Nephron (organoid): ENCODE data around the gene TMEM63A.

Source experiments
- H3K27ac Mint-ChIP-seq, 3 experiments: 2 replicates each; pipeline ENCODE4 v1.8.0; 2020; ENCODE audit warnings: mixed read lengths in 3 of 3, mild to moderate bottlenecking in 2 of 3, moderate library complexity in 1 of 3
- H3K27me3 Mint-ChIP-seq: 2 replicates; pipeline ENCODE4 v1.8.0; 2021; ENCODE audit warnings: low read depth, mild to moderate bottlenecking, moderate library complexity, mixed read lengths
- H3K36me3 Mint-ChIP-seq: 2 replicates; pipeline ENCODE4 v1.8.0; 2020; ENCODE audit warnings: low read depth, mixed read lengths
- H3K4me1 Mint-ChIP-seq: 2 replicates; pipeline ENCODE4 v1.8.0; 2020; ENCODE audit warnings: mixed read lengths
- H3K4me3 Mint-ChIP-seq, 3 experiments: 2 replicates each; pipeline ENCODE4 v1.8.0; 2020; ENCODE audit warnings: mild to moderate bottlenecking in 3 of 3, mixed read lengths in 3 of 3, moderate library complexity in 2 of 3
- H3K9me3 Mint-ChIP-seq: 2 replicates; pipeline ENCODE4 v1.8.0; 2020; ENCODE audit warnings: mixed read lengths
- CTCF ChIP-seq, 3 experiments: fragments of 200-600 bp; sonication (generic); IDR thresholded peaks; one replicate each; pipeline ENCODE4 v1.5.0; 2021; ENCODE audit warnings: antibody characterized with exemption in 3 of 3; ENCODE audit not compliant: unreplicated experiment in 3 of 3

TMEM63A gene

DNA sequence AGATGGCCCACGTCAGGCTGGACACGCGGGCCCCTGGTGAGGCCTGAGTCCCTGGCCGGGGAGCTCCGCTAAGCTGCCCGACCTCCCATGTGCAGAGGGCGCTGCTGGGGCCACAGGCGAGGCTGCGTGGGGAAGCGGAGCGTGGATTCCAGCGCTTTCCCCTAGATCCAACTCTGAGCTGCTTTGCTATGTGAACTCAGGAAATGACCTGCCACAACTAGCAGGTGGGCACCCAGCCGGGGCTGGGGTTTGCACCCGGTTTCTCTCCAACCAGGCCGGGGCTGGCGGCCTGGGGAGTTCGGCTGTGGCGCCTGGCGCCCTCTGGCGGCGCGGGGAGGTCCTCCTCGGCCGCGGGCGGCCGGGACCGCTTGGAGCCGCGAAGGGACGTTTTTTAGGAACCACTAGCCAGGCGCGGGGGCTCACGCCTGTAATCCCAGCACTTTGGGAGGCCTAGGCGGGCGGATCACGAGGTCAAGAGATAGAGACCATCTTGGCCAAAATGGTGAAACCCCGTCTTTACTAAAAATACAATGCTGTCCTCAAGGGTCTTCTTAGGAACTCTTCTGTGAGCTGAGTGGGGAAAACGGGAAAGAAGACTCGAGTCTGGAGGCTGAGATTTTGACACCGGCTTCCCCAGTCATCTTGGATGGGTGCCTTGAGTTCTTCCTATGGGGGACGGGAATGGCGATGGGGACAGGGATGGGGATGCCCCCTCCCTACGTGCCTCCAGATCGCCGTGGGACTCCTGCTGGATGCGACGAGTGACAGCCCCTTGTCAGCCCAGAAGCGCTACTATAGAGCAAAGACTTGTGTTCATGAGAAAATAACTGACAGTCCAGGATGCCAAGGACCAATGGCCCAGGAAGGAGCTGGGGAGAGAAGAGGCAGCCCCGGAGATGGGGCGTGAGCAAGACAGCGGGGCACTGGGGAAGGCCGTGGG is 29.3 kb upstream of the TMEM63A start:
- Mint-ChIP-seq H3K27me3 (peaks cover 3% of the 10 kb centered on the region), H3K36me3 (peaks cover 18% of the 10 kb centered on the region), H3K9me3 (no peaks in the 10 kb centered on the region), H3K4me3 (no peak overlapping the region), H3K27ac (no peak overlapping the region), H3K4me1 (peaks cover 7% of the 10 kb centered on the region)
- peak; percentile 81 to 96 (median 92) for TF ChIP-seq CTCF (IDR thresholded peaks at IDR 0.05; ENCODE audit: unreplicated experiment in 3 of 3)

DNA sequence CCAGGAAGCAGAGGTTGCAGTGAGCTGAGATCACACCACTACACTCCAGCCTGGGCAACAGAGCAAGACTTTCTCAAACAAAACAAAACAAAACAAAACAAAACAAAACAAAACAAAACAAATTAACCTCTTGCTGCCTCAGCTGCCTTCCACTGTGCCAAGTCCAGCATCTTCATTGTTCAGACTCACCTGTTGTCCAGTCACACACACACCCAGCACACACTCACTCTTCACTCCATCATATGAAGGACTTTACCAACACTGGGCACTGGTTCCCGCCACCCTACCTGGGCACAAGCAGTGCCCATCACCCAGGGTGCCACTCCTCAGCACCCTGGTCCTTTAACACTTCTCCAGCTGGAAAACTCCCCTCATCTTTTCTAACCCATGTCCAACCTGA is 27.3 kb upstream of the TMEM63A start:
- Mint-ChIP-seq H3K27ac (no peak overlapping the region), H3K9me3 (no peaks in the 10 kb centered on the region), H3K4me3 (no peak overlapping the region), H3K36me3 (peaks cover 9% of the 10 kb centered on the region), H3K27me3 (peaks cover 3% of the 10 kb centered on the region), H3K4me1 (no peaks in the 10 kb centered on the region)
- no peak for TF ChIP-seq CTCF (IDR thresholded peaks at IDR 0.05; ENCODE audit: unreplicated experiment in 3 of 3)

GRCh38 chr1:225908773-225909172 is 26.6 kb upstream of the TMEM63A start:
- Mint-ChIP-seq H3K27me3 (peaks cover 3% of the 10 kb centered on the region), H3K36me3 (peaks cover 8% of the 10 kb centered on the region)
- no peak for TF ChIP-seq CTCF (IDR thresholded peaks at IDR 0.05; ENCODE audit: unreplicated experiment in 3 of 3)

DNA sequence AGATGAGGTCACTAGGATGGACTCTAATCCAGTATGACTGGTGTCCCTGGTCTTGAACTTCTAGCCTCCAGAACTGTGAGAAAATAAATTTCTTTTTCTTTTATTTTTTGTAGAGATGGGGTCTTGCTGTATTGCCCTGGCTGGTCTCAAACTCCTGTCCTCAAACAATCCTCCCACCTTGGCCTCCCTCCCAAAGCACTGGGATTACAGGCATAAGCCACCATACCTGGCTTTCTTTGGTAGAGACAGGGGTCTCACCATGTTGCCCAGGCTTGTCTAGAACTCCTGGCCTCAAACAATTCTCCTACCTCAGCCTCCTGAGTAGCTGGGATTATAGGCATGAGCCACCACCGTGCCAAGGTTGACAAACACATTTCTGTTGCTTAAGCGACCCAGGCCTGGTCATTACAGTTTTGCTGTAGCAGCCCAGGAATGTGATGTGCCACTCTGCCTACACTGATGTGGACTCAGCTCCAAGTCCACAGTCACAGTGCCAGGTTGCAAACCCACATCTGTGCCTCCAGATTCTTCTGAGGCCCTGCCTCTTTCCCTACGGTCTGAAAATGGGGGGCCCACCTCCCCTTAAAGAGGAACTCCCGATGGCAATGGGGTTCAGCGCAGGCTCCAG is 25.9 kb upstream of the TMEM63A start:
- Mint-ChIP-seq H3K36me3 (peaks cover 5% of the 10 kb centered on the region), H3K9me3 (no peaks in the 10 kb centered on the region), H3K27ac (no peak overlapping the region), H3K4me3 (no peak overlapping the region), H3K4me1 (no peaks in the 10 kb centered on the region), H3K27me3 (peaks cover 3% of the 10 kb centered on the region)
- TF ChIP-seq CTCF (IDR thresholded peaks at IDR 0.05; ENCODE audit: unreplicated experiment in 3 of 3), result no peak

More at GRCh38 chr1:225908773-225909172, 26.6 kb upstream of the TMEM63A start:
- Mint-ChIP-seq H3K9me3 (no peaks in the 10 kb centered on the region), H3K27ac (no peak overlapping the region), H3K4me3 (no peak overlapping the region), H3K4me1 (no peaks in the 10 kb centered on the region)

GRCh38 chr1:225907341-225907740 is 25.2 kb upstream of the TMEM63A start:
- no peak for TF ChIP-seq CTCF (IDR thresholded peaks at IDR 0.05; ENCODE audit: unreplicated experiment in 3 of 3)
- no peaks in the 10 kb centered on the region for H3K4me1 Mint-ChIP-seq
- H3K36me3 Mint-ChIP-seq, result no peaks in the 10 kb centered on the region
- no peak overlapping the region for H3K4me3 Mint-ChIP-seq
- H3K9me3 Mint-ChIP-seq, result no peaks in the 10 kb centered on the region
- H3K27me3 Mint-ChIP-seq, result peaks cover 3% of the 10 kb centered on the region
- H3K27ac Mint-ChIP-seq, result no peak overlapping the region
